HepG2 (cell line): ENCODE data around the gene FMN2.

Experiments
- FOXJ3 ChIP-seq: sonication (generic); formaldehyde crosslinking; IDR thresholded peaks from 2 replicates; pipeline ENCODE4 v1.4.0; 2020; ENCODE audit warnings: missing genetic modification reagents, mild to moderate bottlenecking, borderline replicate concordance
- GLI4 ChIP-seq: sonication (generic); formaldehyde crosslinking; IDR thresholded peaks from 2 replicates; pipeline ENCODE4 v1.5.1; 2020; ENCODE audit warnings: missing genetic modification reagents, mild to moderate bottlenecking, moderate library complexity, borderline replicate concordance
- HNRNPLL ChIP-seq: fragments of 200-400 bp; formaldehyde crosslinking; IDR thresholded peaks from 2 replicates; pipeline ENCODE4 v1.6.1; 2017; ENCODE audit warnings: mild to moderate bottlenecking, low read depth, low read length; ENCODE audit not compliant: poor library complexity, severe bottlenecking
- NR2F6 ChIP-seq, 2 experiments: IDR thresholded peaks; 2 replicates each; pipeline ENCODE4 v1.6.1; 2016; ENCODE audit warnings: antibody characterized with exemption in 1 of 2, mild to moderate bottlenecking in 1 of 2
- TCF12 ChIP-seq, 2 experiments: fragments of 450-650 bp in 1 of 2; sonication (generic) in 1 of 2; formaldehyde crosslinking in 1 of 2; IDR thresholded peaks; 2 replicates each; pipeline versions ENCODE4 v1.6.1 to v1.8.0; 2017 to 2022; ENCODE audit warnings: antibody characterized with exemption in 1 of 2, mild to moderate bottlenecking in 1 of 2, missing genetic modification reagents in 1 of 2, moderate library complexity in 1 of 2
- ZC3H13 ChIP-seq: sonication (generic); formaldehyde crosslinking; IDR thresholded peaks from 2 replicates; pipeline ENCODE4 v1.8.1; 2023; ENCODE audit warnings: mild to moderate bottlenecking, missing genetic modification reagents, moderate library complexity
- ZNF274 ChIP-seq: sonication (generic); formaldehyde crosslinking; IDR thresholded peaks from 2 replicates; pipeline ENCODE4 v1.5.1; 2020; ENCODE audit warnings: mild to moderate bottlenecking, missing genetic modification reagents
- TF ChIP-seq, protein P1 (sequence below): sonication (generic); formaldehyde crosslinking; IDR thresholded peaks from 2 replicates; pipeline ENCODE4 v1.9.0; 2022; ENCODE audit warnings: missing genetic modification reagents, mild to moderate bottlenecking, borderline replicate concordance
- TF ChIP-seq, protein P2 (sequence below): IDR thresholded peaks from 2 replicates; pipeline ENCODE4 v1.6.1; 2016
- TF ChIP-seq, protein P3 (sequence below): sonication (generic); formaldehyde crosslinking; IDR thresholded peaks from 2 replicates; pipeline ENCODE4 v1.5.0; 2020; ENCODE audit warnings: mild to moderate bottlenecking, missing genetic modification reagents, moderate library complexity

DNA sequence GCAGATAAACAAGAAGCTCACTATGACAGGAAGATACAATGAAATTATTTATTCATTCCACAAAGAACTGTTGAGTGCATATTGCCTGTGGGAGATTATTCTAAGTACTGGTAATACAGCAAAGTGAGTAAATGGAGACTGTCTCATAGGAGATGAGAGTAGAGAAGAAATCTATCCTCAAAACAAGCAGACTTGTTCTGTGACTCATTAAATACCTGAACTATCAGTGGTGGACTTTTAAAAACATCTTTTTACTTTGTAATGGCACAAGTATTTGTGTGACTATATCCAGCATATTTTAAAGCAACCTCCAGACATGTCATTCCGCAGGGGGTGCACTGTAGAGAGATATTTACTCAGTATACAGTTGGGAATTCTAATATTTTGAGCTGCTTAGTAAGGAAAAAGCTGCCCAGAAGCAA is 259.2 kb downstream of the FMN2 start:
- TF ChIP-seq GLI4 (CRISPR knock-in tag): no peak
- TF ChIP-seq, protein P1, sequence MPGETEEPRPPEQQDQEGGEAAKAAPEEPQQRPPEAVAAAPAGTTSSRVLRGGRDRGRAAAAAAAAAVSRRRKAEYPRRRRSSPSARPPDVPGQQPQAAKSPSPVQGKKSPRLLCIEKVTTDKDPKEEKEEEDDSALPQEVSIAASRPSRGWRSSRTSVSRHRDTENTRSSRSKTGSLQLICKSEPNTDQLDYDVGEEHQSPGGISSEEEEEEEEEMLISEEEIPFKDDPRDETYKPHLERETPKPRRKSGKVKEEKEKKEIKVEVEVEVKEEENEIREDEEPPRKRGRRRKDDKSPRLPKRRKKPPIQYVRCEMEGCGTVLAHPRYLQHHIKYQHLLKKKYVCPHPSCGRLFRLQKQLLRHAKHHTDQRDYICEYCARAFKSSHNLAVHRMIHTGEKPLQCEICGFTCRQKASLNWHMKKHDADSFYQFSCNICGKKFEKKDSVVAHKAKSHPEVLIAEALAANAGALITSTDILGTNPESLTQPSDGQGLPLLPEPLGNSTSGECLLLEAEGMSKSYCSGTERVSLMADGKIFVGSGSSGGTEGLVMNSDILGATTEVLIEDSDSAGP (CRISPR knock-in tag): no peak
- TF ChIP-seq, protein P2, sequence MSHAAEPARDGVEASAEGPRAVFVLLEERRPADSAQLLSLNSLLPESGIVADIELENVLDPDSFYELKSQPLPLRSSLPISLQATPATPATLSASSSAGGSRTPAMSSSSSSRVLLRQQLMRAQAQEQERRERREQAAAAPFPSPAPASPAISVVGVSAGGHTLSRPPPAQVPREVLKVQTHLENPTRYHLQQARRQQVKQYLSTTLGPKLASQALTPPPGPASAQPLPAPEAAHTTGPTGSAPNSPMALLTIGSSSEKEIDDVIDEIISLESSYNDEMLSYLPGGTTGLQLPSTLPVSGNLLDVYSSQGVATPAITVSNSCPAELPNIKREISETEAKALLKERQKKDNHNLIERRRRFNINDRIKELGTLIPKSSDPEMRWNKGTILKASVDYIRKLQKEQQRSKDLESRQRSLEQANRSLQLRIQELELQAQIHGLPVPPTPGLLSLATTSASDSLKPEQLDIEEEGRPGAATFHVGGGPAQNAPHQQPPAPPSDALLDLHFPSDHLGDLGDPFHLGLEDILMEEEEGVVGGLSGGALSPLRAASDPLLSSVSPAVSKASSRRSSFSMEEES (CRISPR knock-in tag): no peak
- TF ChIP-seq ZNF274: no peak
- TF ChIP-seq, protein P3, sequence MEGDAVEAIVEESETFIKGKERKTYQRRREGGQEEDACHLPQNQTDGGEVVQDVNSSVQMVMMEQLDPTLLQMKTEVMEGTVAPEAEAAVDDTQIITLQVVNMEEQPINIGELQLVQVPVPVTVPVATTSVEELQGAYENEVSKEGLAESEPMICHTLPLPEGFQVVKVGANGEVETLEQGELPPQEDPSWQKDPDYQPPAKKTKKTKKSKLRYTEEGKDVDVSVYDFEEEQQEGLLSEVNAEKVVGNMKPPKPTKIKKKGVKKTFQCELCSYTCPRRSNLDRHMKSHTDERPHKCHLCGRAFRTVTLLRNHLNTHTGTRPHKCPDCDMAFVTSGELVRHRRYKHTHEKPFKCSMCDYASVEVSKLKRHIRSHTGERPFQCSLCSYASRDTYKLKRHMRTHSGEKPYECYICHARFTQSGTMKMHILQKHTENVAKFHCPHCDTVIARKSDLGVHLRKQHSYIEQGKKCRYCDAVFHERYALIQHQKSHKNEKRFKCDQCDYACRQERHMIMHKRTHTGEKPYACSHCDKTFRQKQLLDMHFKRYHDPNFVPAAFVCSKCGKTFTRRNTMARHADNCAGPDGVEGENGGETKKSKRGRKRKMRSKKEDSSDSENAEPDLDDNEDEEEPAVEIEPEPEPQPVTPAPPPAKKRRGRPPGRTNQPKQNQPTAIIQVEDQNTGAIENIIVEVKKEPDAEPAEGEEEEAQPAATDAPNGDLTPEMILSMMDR (CRISPR knock-in tag): no peak
- no peak for TF ChIP-seq TCF12 (IDR thresholded peaks at IDR 0.05)
- no peak for TF ChIP-seq TCF12 (CRISPR knock-in tag; IDR thresholded peaks at IDR 0.05)
- TF ChIP-seq NR2F6 (IDR thresholded peaks at IDR 0.05): no peak
- TF ChIP-seq NR2F6 (CRISPR knock-in tag; IDR thresholded peaks at IDR 0.05): no peak
- TF ChIP-seq ZC3H13 (CRISPR knock-in tag): no peak
- no peak for TF ChIP-seq FOXJ3
- no peak for TF ChIP-seq HNRNPLL
